Esophagus (tissue), 2 donors: ENCODE results near the gene VSNL1. TPM values are rescaled to one million over a fixed set of nuclear protein-coding genes. Genes with fewer than 3 reads are reported as not detected.

Experiments
- H3K27ac ChIP-seq, 2 donors: one replicate each; pipeline ENCODE4 v1.5.1; 2013; ENCODE audit warnings: low read depth in 2 of 2, mild to moderate bottlenecking in 2 of 2, inconsistent platforms in 1 of 2, low read length in 1 of 2, moderate library complexity in 1 of 2
- H3K27me3 ChIP-seq, 2 donors: one replicate each; pipeline ENCODE4 v1.6.1; 2013; ENCODE audit warnings: low read length in 2 of 2, control low read depth in 1 of 2, mild to moderate bottlenecking in 1 of 2; ENCODE audit not compliant: insufficient read depth in 2 of 2, control insufficient read depth in 1 of 2
- H3K36me3 ChIP-seq, 2 donors: one replicate each; pipeline ENCODE4 v1.6.1; 2013; ENCODE audit warnings: low read length in 1 of 2; ENCODE audit not compliant: control insufficient read depth in 2 of 2, insufficient read depth in 2 of 2
- H3K4me1 ChIP-seq, 2 donors: one replicate each; pipeline ENCODE4 v1.6.1; 2013; ENCODE audit warnings: low read length in 1 of 2; ENCODE audit not compliant: control insufficient read depth in 2 of 2, insufficient read depth in 2 of 2
- H3K4me3 ChIP-seq, 2 donors: one replicate each; pipeline ENCODE4 v1.5.1; 2013; ENCODE audit warnings: low read length in 2 of 2, mild to moderate bottlenecking in 2 of 2, low read depth in 1 of 2, moderate library complexity in 1 of 2
- H3K9me3 ChIP-seq, 2 donors: one replicate each; pipeline ENCODE4 v1.6.1; 2013; ENCODE audit warnings: mild to moderate bottlenecking in 2 of 2, low read depth in 1 of 2, low read length in 1 of 2, moderate library complexity in 1 of 2; ENCODE audit not compliant: control insufficient read depth in 2 of 2, insufficient read depth in 1 of 2
- WGBS, 2 donors: extraction: QIAGEN DNeasy Blood & Tissue Kit; methylation state at CpG; one replicate each; pipeline ENCODE4 v1.1.7; 2013; 5-methylcytosine and 5-hydroxymethylcytosine counted together
- polyA plus RNA-seq, 2 donors: library from polyadenylated mRNA; stranded (reverse); fragments of 200-250 nt; gene quantifications; one replicate each; pipeline ENCODE4 v1.2.3, GENCODE V29; 2013
- donor health status: healthy with polysubstance abuse.
- donor health status: Bipolar disorder and iron deficiency.

VSNL1 gene
- polyA plus RNA-seq, 2 donors: 35.7 to 47.2 TPM

DNA sequence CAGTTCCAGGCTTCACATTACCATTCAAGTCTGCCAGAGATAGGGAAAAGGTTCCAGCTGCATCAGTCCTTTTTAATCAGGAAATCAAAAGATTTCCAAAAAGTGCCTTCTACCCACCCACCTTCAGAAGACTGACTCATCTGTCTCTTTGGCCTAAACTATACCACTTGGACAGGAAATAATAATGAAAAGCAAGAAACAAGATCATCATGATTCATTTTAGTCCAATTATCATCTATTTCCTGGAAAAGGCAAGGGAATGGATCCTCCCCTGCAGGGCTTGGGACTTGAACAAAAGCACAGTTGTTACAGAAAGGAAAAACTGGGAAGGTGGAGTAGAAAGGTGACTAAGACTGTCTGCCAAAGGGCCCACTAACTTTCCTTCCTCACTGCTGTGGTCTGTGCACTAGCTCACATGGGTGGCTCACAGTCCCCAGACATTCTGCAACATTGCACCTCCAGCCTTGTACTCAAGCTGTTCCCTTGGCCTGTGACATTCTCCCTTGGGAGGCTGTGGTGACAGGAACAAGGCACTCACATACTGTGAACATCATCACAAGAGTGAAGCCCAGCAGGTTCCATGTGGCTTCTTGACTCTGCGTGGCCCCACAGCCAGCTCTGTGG is 75.3 kb downstream of the VSNL1 start:
- peak overlapping the region; percentile 24 to 76 for H3K27ac ChIP-seq
- WGBS, 2 donors: 93 to 100% methylated on average over 1 of the region's 1 CpG
- peaks cover 2 to 7% of the 10 kb centered on the region in 2 donors for H3K4me1 ChIP-seq
- H3K4me3 ChIP-seq: no peak overlapping the region
- H3K27me3 ChIP-seq: no peaks in the 10 kb centered on the region
- H3K36me3 ChIP-seq: peaks cover 0 to 2% of the 10 kb centered on the region in 2 donors
- H3K9me3 ChIP-seq: no peaks in the 10 kb centered on the region

GRCh38 chr2:17616405-17616804 is 75.9 kb downstream of the VSNL1 start:
- Histone ChIP-seq H3K27ac (no peak overlapping the region), H3K27me3 (no peaks in the 10 kb centered on the region), H3K36me3 (peaks cover 0 to 2% of the 10 kb centered on the region in 2 donors), H3K9me3 (no peaks in the 10 kb centered on the region), H3K4me3 (no peak overlapping the region), H3K4me1 (peaks cover 2 to 7% of the 10 kb centered on the region in 2 donors)
- 93 to 96% methylated on average over 1 of the region's 1 CpG for WGBS, 2 donors

- Histone ChIP-seq H3K4me3 (no peak overlapping the region), H3K36me3 (peaks cover 0 to 2% of the 10 kb centered on the region in 2 donors), H3K27me3 (no peaks in the 10 kb centered on the region), H3K27ac (no peak overlapping the region), H3K4me1 (peaks cover 2 to 7% of the 10 kb centered on the region in 2 donors), H3K9me3 (no peaks in the 10 kb centered on the region)
- WGBS, 2 donors: 90 to 94% methylated on average over 5 of the region's 5 CpGs
Measured at GRCh38 chr2:17617516-17617915, 77.0 kb downstream of the VSNL1 start.

DNA sequence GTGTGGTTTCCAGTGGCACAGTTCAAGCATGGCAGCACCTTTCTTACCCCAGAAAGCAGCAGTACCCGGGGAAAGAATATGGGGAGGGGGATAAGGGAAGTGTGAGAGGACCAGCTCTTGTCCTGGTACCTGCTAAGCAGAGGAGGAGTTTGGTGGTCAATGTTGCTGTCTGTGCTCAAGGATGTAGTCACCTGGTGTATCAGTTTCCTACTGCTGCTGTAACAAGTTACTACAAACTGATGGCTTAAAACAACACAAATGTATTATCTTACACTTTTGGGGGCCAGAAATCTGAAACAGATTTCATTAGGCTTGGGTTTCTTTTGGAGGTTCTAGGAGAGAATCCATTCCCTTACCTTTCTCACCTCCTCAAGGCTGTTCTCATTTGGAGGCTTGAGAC is 77.5 kb downstream of the VSNL1 start:
- no peak overlapping the region for H3K4me3 ChIP-seq
- peaks cover 0 to 2% of the 10 kb centered on the region in 2 donors for H3K36me3 ChIP-seq
- H3K4me1 ChIP-seq: peaks cover 2 to 7% of the 10 kb centered on the region in 2 donors
- no peak overlapping the region for H3K27ac ChIP-seq
- WGBS, 2 donors: 80 to 87% methylated on average over 1 of the region's 1 CpG
- no peaks in the 10 kb centered on the region for H3K9me3 ChIP-seq
- H3K27me3 ChIP-seq: no peaks in the 10 kb centered on the region

DNA sequence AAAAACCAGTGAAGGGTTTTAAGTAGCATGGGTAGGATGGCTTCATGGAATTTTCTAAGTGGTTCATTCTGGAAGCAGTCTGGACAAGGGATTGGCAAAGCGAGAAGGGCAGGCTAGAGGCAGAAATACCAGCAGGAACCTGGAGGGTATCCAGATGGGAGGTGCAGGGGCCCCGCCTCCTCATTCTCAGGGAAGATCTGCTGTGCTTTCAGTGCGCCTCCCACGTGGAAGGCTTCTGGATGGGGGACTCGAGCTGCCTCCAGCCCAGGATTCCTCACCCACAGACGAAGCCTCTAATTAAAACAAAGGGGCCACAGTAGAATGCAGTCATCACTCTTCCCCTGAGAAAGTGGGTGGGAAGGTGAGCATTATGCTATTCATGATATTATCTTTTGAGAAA is 79.8 kb downstream of the VSNL1 start:
- Histone ChIP-seq H3K27ac (peak overlapping the region; percentile 61 to 88), H3K4me1 (peaks cover 2 to 7% of the 10 kb centered on the region in 2 donors), H3K27me3 (no peaks in the 10 kb centered on the region), H3K9me3 (no peaks in the 10 kb centered on the region), H3K4me3 (no peak overlapping the region), H3K36me3 (peaks cover 0 to 2% of the 10 kb centered on the region in 2 donors)
- 29 to 32% methylated on average over 6 of the region's 6 CpGs for WGBS, 2 donors

GRCh38 chr2:17620841-17621240 is 80.3 kb downstream of the VSNL1 start:
- Histone ChIP-seq H3K4me3 (no peak overlapping the region), H3K27ac (no peak overlapping the region), H3K4me1 (peaks cover 2 to 7% of the 10 kb centered on the region in 2 donors), H3K36me3 (peaks cover 0 to 2% of the 10 kb centered on the region in 2 donors), H3K9me3 (no peaks in the 10 kb centered on the region), H3K27me3 (no peaks in the 10 kb centered on the region)

DNA sequence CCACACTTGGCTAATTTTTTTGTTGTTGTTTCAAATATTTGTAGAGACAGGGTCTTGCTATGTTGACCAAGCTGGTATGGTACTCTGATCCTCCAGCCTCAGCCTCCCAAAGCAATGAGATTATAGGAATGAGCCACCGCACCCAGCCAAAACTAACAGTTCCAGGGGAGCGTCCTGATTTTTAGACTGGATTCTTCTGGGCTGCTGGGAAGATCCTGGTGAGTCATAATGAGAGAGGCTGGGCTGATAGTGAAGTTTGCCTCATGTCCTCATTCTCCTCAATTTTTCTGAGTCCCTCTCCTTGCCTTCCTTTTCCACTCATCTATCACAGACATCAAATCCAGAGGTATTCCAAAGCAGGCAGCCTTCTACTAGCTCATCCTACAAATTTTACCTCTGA is 81.3 kb downstream of the VSNL1 start:
- H3K27me3 ChIP-seq: no peaks in the 10 kb centered on the region
- WGBS, 2 donors: 67 to 74% methylated on average over 2 of the region's 2 CpGs
- peaks cover 0 to 2% of the 10 kb centered on the region in 2 donors for H3K36me3 ChIP-seq
- no peak overlapping the region for H3K4me3 ChIP-seq
- H3K9me3 ChIP-seq: no peaks in the 10 kb centered on the region
- peak overlapping the region in 1 of 2 donors; percentile 7 for H3K27ac ChIP-seq
- peaks cover 3 to 4% of the 10 kb centered on the region in 2 donors for H3K4me1 ChIP-seq

GRCh38 chr2:17625446-17625845 is 85.0 kb downstream of the VSNL1 start:
- Histone ChIP-seq H3K27ac (no peak overlapping the region), H3K27me3 (no peaks in the 10 kb centered on the region), H3K4me3 (no peak overlapping the region), H3K36me3 (no peaks in the 10 kb centered on the region), H3K9me3 (no peaks in the 10 kb centered on the region), H3K4me1 (peaks cover 0 to 2% of the 10 kb centered on the region in 2 donors)
- WGBS, 2 donors: 79 to 83% methylated on average over 3 of the region's 3 CpGs

GRCh38 chr2:17626986-17627385 is 86.5 kb downstream of the VSNL1 start:
- Histone ChIP-seq H3K36me3 (no peaks in the 10 kb centered on the region), H3K27ac (no peak overlapping the region), H3K4me1 (peaks cover 0 to 2% of the 10 kb centered on the region in 2 donors), H3K4me3 (no peak overlapping the region), H3K27me3 (no peaks in the 10 kb centered on the region), H3K9me3 (no peaks in the 10 kb centered on the region)
- 56 to 76% methylated on average over 3 of the region's 3 CpGs for WGBS, 2 donors

- Histone ChIP-seq H3K36me3 (no peaks in the 10 kb centered on the region), H3K4me1 (peaks cover 0 to 2% of the 10 kb centered on the region in 2 donors), H3K27me3 (no peaks in the 10 kb centered on the region), H3K27ac (no peak overlapping the region), H3K9me3 (no peaks in the 10 kb centered on the region), H3K4me3 (no peak overlapping the region)
- WGBS, 2 donors: 52 to 58% methylated on average over 2 of the region's 2 CpGs
Measured at GRCh38 chr2:17627434-17627833, 86.9 kb downstream of the VSNL1 start.
